ENCODE data around the gene ENDOV. TPM values are rescaled to one million over a fixed set of nuclear protein-coding genes. Genes with fewer than 3 reads are reported as not detected.

Gene ENDOV
- total and polyA plus RNA-seq, 2 donors (not counting 3 experiments of a cell fraction or from before 2014, with no cell fraction given): 20.4 to 25.9 TPM

GRCh38 chr17:80465327-80465974 lies 50.5 kb downstream of the ENDOV start:
- POLR2A ChIA-PET: no interaction called here
- no TSS peak for BruUV-seq (replicated peaks)
- dilution Hi-C loops (cut with MboI; ENCODE audit: extremely low pct_ligation_motif_present, low sequenced_read_pairs): no loop called here
- no peak overlapping the region for H3K4me3 ChIP-seq (replicated peaks in 1 of 3; ENCODE audit: insufficient read depth in 1 of 3, low read depth in 1 of 3, low read length in 3 of 3)
- H3K4me1 ChIP-seq (ENCODE audit: control insufficient read depth, extremely low read depth, insufficient read depth, low read length): no peaks in the 10 kb centered on the region
- no peaks in the 10 kb centered on the region for H4K20me1 ChIP-seq (replicated peaks; ENCODE audit: control insufficient read depth, extremely low read depth, insufficient read depth, low read length)
- intact Hi-C loops (cut with micrococcal nuclease): no loop called here
- CTCF ChIA-PET: no interaction called here
- no peak overlapping the region for H3K4me2 ChIP-seq (ENCODE audit: insufficient read depth, low read length)
- no peak overlapping the region for H2AFZ ChIP-seq (ENCODE audit: low read depth, low read length)
- FAIRE-seq: no peak
- H3K9me1 ChIP-seq (replicated peaks; ENCODE audit: control insufficient read depth, extremely low read depth, insufficient read depth, low read length): no peaks in the 10 kb centered on the region
- no peak for TF ChIP-seq MYC (IDR thresholded peaks at IDR 0.05; ENCODE audit: low read depth, low read length)
- DNase-seq (ENCODE audit: low read depth, low spot score): no peak
- no peaks in the 10 kb centered on the region for H3K36me3 ChIP-seq (ENCODE audit: control insufficient read depth in 2 of 2, extremely low read depth in 1 of 2, insufficient read depth in 2 of 2, low read length in 2 of 2)
- H3K9ac ChIP-seq (replicated peaks; ENCODE audit: extremely low read depth, insufficient read depth, low read length): no peak overlapping the region
- H3K27me3 ChIP-seq (ENCODE audit: control insufficient read depth in 2 of 2, insufficient read depth in 2 of 2, low read length in 2 of 2): peaks cover 15 to 18% of the 10 kb centered on the region in 2 experiments
- H3K27ac ChIP-seq (ENCODE audit: insufficient read depth, low read depth, low read length): no peak overlapping the region
- no peaks in the 10 kb centered on the region for H3K79me2 ChIP-seq (ENCODE audit: control insufficient read depth, insufficient read depth, low read length)
- H3K9me3 ChIP-seq (replicated peaks; ENCODE audit: control insufficient read depth, insufficient read depth, low read length): no peaks in the 10 kb centered on the region

- Histone ChIP-seq H3K4me2 (ENCODE audit: insufficient read depth, low read length) (no peak overlapping the region), H3K27me3 (ENCODE audit: control insufficient read depth in 2 of 2, insufficient read depth in 2 of 2, low read length in 2 of 2) (peaks cover 13 to 20% of the 10 kb centered on the region in 2 experiments), H3K4me3 (replicated peaks in 1 of 3; ENCODE audit: insufficient read depth in 1 of 3, low read depth in 1 of 3, low read length in 3 of 3) (no peak overlapping the region), H3K9me3 (replicated peaks; ENCODE audit: control insufficient read depth, insufficient read depth, low read length) (no peaks in the 10 kb centered on the region), H3K36me3 (ENCODE audit: control insufficient read depth in 2 of 2, extremely low read depth in 1 of 2, insufficient read depth in 2 of 2, low read length in 2 of 2) (no peaks in the 10 kb centered on the region), H4K20me1 (replicated peaks; ENCODE audit: control insufficient read depth, extremely low read depth, insufficient read depth, low read length) (no peaks in the 10 kb centered on the region), H2AFZ (ENCODE audit: low read depth, low read length) (no peak overlapping the region), H3K27ac (ENCODE audit: insufficient read depth, low read depth, low read length) (no peak overlapping the region), H3K79me2 (ENCODE audit: control insufficient read depth, insufficient read depth, low read length) (no peaks in the 10 kb centered on the region), H3K9ac (replicated peaks; ENCODE audit: extremely low read depth, insufficient read depth, low read length) (no peak overlapping the region), H3K4me1 (ENCODE audit: control insufficient read depth, extremely low read depth, insufficient read depth, low read length) (no peaks in the 10 kb centered on the region), H3K9me1 (replicated peaks; ENCODE audit: control insufficient read depth, extremely low read depth, insufficient read depth, low read length) (no peaks in the 10 kb centered on the region)
- intact Hi-C loops (cut with micrococcal nuclease): no loop called here
- FAIRE-seq (no peak), DNase-seq (ENCODE audit: low read depth, low spot score) (no peak)
- POLR2A ChIA-PET: no interaction called here
- TF ChIP-seq MYC (IDR thresholded peaks at IDR 0.05; ENCODE audit: low read depth, low read length): no peak
- TF ChIP-seq EZH2 (IDR thresholded peaks at IDR 0.05; ENCODE audit: borderline replicate concordance, low read depth, low read length, severe bottlenecking): no peak
- TF ChIP-seq CTCF (IDR thresholded peaks at IDR 0.05; ENCODE audit: extremely low read depth in 1 of 2, insufficient read depth in 1 of 2, low read depth in 1 of 2, low read length in 2 of 2): no peak
- TF ChIP-seq JUN (IDR thresholded peaks at IDR 0.05; ENCODE audit: borderline replicate concordance, insufficient read depth, insufficient read length, low read depth): no peak
- no peak for TF ChIP-seq FOS (IDR thresholded peaks at IDR 0.05; ENCODE audit: borderline replicate concordance, insufficient read depth, low read length)
- BruUV-seq (replicated peaks): no TSS peak
- CTCF ChIA-PET: no interaction called here
- dilution Hi-C loops (cut with MboI; ENCODE audit: extremely low pct_ligation_motif_present, low sequenced_read_pairs): no loop called here
These were observed 51.3 kb downstream of the ENDOV start for GRCh38 chr17:80466188-80466705.

Measured in endothelial cell of umbilical vein (primary cell).